CD4-positive, alpha-beta T cell treated with Interleukin-1 beta for 1 hour (primary cell): ENCODE measurements around the gene EXT2.

Experiments used
- DNase-seq, 2 donors: peaks; one replicate each; pipeline ENCODE4 v3.0.0-alpha.2; 2020 to 2022

Gene EXT2

GRCh38 chr11:44136176-44136945, 40.9 kb downstream of the EXT2 start:
- DNase-seq, result no peak

DNA sequence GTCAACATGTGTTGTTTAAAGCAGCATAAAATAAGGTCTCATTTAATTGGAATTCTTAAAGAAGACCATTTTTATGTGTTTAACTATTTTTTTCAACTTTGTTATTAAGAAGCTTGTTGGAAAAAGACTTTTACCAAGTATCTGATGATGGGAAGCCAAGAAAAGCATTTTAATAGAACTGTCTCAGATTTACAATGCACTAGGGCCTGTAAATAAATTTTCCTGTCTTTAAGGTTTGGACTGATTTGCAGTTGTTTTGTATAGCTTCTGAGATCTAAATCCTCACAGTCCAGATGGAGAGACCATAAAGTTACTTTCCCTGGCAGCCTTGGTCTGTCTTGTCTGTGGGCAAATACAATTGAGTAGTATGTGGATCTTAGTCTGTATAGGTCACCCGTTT, 41.6 kb downstream of the EXT2 start:
- DNase-seq, result no peak

DNA sequence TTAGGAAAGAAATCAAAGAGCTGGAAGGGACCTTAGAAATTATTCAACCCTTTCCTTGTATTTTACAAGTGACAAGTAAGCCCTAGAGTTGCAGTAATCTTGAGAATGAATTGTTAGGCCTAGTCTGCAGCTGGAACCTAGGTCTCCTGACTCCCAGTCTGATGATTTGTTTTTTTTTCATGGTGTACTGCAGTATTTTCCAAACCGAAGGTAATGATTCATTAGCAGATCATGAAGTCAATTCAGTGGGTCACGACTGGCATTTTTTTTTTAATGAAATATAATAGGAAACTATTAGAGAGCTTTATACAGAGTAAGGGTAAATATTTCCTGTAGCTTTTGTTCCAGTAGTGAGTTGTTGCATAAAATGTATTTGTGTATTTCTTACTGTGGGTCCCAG, 42.8 kb downstream of the EXT2 start:
- DNase-seq, result no peak

DNA sequence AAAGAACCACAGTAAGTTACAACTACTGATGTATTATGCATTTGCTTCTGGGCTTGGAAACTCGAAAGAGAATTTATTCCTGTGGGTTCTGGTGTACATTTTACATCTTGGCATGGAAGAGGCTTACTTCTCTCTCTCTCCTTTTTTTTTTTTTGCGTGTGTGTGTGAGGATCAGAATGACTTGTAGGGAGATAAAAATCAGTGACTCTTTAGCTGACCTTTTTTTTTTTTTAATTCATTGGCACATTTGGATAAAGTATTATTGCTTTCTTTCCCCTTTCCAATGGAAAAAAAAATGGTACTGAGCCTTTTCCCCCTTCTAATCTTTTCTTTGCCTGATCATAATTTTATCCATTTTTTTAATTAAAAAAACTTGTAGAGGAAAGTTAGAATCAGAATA, 43.5 kb downstream of the EXT2 start:
- DNase-seq, result no peak

DNA sequence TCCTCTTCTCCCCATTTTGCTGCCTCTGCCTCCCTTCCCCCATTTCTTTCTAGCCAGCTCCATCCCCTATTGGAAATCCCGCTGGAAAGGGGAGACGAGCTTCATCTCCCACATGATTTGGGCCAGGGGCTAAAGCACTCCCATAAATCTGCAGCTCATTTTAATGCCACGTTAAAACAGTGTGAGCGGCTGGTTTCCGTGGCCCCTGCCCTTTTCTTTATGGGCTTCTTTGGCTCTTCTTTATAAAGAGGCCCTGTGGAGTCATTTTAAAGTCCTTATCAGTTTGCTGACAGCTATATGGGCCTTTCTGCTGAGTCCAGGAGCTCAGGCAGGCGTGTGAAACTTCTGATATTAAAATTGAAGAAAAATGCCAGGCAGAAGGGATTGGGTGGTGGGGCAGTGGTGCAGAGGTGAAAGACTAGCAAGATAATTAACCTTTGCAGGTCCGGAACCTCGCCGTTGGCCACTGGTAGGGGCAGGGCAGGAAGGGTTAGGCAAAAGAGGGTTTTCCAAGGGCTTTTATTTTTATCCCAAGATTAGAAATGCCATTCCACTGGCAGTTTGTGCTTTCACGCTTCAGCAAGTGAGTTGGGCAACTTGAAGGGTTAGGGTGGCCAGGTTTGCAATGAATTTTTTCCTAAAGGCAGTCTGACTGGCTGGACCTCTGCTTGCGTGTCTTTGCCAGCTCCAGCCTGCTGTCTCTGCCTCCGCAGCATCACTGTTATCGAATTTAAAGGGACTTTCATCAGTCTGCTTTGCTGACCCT, 44.3 kb downstream of the EXT2 start:
- no peak for DNase-seq

GRCh38 chr11:44140372-44140771, 44.9 kb downstream of the EXT2 start:
- no peak for DNase-seq

DNA sequence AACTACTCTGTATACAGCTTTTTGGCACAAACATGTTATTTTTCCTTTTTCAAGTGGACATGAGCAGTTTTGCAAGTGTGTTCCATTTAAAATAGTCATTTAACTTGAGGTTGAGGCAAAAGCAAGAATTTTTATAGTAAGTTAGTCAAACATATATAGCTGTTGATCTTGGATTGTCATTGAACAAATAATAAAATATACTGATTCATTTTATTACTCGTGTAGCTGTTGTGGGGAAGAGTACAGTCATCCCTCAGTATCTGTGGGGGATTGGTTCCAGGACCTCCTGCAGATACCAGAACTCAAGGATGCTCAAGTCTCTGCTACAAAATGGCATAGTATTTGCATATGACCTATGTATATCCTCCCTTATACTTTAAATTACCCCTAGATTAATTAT, 45.3 kb downstream of the EXT2 start:
- DNase-seq, result no peak

- DNase-seq, result no peak
Observed at GRCh38 chr11:44143987-44144909, 48.8 kb downstream of the EXT2 start.

GRCh38 chr11:44145011-44145775, 49.7 kb downstream of the EXT2 start:
- no peak for DNase-seq

DNA sequence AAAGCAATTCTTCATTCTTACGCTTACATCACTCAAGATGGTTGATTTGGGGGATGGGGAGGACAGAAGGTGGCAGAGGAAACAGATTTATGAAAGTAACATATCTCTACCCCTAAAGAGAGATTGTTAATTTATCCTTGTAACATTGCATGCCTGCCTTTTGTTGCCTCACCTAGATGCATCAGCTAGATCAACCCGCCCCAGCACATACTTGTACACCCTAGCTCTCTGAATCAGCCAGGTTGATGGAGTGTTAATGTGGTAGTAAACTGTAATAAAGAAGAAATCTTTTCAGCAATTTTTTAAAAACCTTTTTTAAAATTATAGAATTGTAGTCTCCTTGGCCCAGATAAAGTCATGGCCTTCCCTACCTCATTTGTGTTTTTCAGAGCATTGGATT, 51.5 kb downstream of the EXT2 start:
- DNase-seq, result no peak

DNA sequence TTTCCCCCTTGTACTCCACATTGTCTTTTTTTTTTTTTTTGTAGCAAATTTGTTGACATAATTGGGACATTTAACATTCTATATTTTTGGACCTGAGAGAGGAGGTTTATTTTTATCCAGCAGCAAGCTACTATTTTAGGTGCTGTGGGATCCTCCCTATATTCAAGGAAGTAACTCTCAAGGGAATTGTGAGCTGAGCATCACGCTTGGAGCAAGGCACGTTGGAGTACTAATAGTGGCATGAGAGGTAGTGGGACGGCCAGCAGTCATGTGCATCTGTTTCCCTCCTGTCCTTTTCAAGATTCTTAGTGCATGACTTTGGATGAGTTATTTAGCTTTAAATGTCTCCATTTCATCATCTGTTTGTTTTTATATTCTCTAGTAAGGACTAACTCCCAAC, 52.3 kb downstream of the EXT2 start:
- no peak for DNase-seq

DNA sequence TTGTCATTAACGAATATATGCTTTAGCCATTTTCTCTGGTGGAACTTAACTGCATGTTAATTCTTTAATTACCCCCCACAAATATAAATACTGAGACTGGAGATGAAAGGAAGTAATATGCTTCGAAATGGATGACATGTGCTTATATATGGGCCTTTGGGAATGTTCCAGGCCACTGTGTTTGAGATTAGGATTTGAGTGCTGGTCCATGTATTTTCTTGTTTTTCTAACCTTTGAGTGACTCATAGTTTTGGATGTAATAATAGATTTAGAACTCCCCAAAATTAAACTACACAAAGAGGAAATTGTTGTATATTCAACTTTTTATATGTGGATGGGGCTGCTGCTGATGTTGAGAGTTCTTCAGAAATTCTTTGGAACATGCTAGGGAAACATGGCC, 54.2 kb downstream of the EXT2 start:
- DNase-seq, result no peak

- no peak for DNase-seq
Observed at GRCh38 chr11:44150401-44150800, 54.9 kb downstream of the EXT2 start.

DNA sequence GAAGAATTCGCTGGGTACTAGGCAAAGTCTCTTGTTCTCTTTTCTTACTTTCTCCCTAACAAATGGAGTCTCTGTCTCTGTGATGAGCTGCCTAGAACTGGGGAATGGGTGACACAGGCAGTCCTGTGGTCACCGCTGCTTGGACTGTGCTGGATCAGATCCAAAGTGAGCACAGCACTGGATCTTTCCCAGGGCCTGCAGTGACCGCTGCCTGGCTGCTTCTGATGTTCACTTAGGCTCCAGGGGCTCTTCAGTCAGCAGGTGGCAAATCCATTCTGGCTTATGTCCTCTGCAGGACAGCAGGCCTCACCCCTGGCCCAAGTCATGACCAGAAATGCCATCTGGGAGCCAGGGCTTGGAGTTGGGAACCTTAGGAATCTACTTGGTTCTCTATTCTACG, 61.5 kb downstream of the EXT2 start:
- DNase-seq, result no peak

- DNase-seq, result no peak
Observed at GRCh38 chr11:44158384-44158783, 62.9 kb downstream of the EXT2 start.

DNA sequence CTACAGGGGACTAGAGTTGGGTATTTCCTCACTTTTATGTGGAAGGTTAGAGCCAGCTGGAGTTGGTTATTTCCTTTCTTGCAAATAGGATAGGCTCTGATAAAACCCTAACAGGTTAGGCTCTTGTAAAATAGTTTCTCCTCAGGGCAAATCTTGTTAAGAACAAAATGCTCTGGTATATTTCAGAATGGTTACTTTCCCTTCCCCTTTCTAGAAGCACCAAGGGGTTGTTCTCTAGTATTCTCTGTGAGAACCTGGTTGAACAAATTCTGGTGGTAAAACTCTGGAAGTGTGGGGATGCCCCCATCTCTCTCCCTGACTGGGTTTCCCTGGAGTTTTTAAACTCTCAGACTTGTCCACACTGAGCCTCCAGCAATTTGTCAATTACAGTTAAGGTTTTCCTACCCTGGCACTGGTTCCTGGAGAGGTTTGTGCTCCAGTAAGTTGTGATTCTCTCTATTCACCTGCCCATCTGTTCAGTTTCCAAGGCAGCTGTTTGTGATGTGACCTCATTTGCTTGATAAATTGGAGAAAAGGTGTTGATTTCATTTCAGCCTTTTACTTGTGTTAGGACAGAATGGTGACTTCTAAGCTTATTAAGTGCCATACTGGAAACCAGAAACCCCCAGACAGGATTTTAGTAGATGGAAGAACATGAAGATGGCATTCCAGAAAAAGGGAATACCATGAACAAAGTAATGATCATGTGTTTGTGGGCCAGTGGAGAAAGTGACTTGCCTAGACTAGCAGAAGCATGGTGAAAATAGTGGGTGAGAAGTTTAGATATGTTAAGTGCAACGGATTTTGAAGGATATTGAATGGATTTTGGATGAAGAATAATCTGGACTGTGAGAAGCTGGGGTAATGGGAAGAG, 64.6 kb downstream of the EXT2 start:
- no peak for DNase-seq

DNA sequence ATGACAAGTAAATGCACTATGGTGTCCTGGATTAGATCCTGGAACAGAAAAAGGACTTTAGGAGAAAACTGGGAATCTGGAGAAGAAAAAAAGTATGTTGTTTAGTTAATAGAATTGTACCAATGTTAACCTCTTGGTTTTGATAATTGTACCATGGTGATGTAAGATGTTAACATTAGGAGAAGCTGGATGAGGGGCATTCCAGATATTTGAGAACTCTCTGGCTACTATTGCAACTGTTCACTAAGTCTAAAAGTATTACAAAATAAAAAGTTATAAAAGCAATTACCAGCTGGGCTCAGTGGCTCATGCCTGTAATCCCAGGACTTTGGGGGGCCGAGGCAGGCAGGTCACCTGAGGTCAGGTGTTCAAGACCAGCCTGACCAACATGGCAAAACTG, 66.5 kb downstream of the EXT2 start:
- DNase-seq, result no peak

- DNase-seq, result no peak
Observed at GRCh38 chr11:44162662-44163061, 67.2 kb downstream of the EXT2 start.

DNA sequence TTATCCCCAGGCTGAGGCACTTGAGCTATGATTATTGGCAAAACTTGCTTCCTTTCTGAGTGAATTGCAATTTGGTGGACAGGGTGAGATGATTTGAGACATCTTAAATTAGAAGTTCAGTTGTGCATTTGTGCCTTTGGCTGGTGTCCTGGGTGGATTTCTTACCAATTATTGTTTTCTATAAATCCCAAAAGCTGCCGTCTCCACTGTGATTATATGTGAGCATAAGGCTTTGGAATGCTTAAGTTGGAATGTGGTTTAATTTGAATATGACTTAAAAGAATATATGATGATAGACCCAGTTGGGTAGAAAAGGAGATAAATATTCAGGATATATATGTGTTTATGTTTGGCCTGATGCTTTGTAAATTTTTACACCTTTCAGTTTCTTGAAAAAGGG, 70.0 kb downstream of the EXT2 start:
- no peak for DNase-seq

- DNase-seq, result no peak
Observed at GRCh38 chr11:44167046-44167445, 71.6 kb downstream of the EXT2 start.

DNA sequence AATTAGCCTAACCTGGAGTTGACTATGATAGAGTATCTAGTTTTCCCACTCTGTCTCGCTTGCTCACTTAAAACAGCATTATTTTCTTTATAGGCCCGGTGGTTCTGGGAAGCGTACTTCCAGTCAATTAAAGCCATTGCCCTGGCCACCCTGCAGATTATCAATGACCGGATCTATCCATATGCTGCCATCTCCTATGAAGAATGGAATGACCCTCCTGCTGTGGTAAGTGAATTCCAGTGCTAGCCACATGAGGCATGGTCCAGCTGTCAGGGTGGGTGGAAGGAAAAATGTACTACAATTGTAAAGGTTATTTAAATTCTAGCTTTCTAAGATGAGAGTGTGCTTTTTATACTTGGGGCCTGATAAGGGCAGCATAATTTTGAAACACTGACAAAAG, 76.0 kb downstream of the EXT2 start:
- DNase-seq, result no peak

- no peak for DNase-seq
Observed at GRCh38 chr11:44172966-44173365, 77.5 kb downstream of the EXT2 start.
